ENCODE data around the gene ROR1.

- TF ChIP-seq CTCF (conservative IDR thresholded peaks at IDR 0.05) (no peak), EZH2 (IDR thresholded peaks at IDR 0.05; ENCODE audit: low read depth) (no peak)
Observed at GRCh38 chr1:63877021-63877767, 103.4 kb downstream of the ROR1 start.
